Brain microvascular endothelial cell (primary cell): ENCODE data around the gene RHOD.

Experiments used
- DNase-seq: peaks from one replicate; pipeline ENCODE4 v3.0.0-alpha.2; 2020
- H3K27ac ChIP-seq: fragments of 250-450 bp; sonication (Bioruptor Pico); 2 replicates; pipeline ENCODE4 v1.5.1; 2020; ENCODE audit warnings: mild to moderate bottlenecking, moderate library complexity
- H3K27me3 ChIP-seq: fragments of 250-450 bp; sonication (Bioruptor Pico); replicated peaks from 2 replicates; pipeline ENCODE4 v1.5.1; 2020; ENCODE audit warnings: mild to moderate bottlenecking
- H3K36me3 ChIP-seq: fragments of 250-450 bp; sonication (Bioruptor Pico); replicated peaks from 2 replicates; pipeline ENCODE4 v1.5.1; 2020; ENCODE audit warnings: mild to moderate bottlenecking
- H3K4me3 ChIP-seq: 2 replicates; pipeline ENCODE4 v1.5.1; 2011; ENCODE audit warnings: low read depth, mild to moderate bottlenecking, control low read depth, low read length, moderate library complexity
- CTCF ChIP-seq: IDR thresholded peaks from 2 replicates; pipeline ENCODE4 v1.5.1; 2011; ENCODE audit warnings: low read depth, mild to moderate bottlenecking, moderate library complexity, low read length, control low read depth, inconsistent platforms; ENCODE audit errors: missing control alignments
- in situ Hi-C: cut with HindIII; loops from 2 replicates; pipeline ENCODE4 v1.10.0; 2017; ENCODE audit warnings: low sequenced_read_pairs, low pct_ligation_motif_present

Gene RHOD

GRCh38 chr11:67118181-67118766 is 61.6 kb downstream of the RHOD start:
- no peak for TF ChIP-seq CTCF
- DNase-seq, result no peak
- H3K36me3 ChIP-seq, result no peaks in the 10 kb centered on the region
- H3K27me3 ChIP-seq, result no peaks in the 10 kb centered on the region
- in situ Hi-C loops, result no loop called here
- H3K27ac ChIP-seq, result peak overlapping the region; percentile 91
- H3K4me3 ChIP-seq, result peak overlapping the region; percentile 50

DNA sequence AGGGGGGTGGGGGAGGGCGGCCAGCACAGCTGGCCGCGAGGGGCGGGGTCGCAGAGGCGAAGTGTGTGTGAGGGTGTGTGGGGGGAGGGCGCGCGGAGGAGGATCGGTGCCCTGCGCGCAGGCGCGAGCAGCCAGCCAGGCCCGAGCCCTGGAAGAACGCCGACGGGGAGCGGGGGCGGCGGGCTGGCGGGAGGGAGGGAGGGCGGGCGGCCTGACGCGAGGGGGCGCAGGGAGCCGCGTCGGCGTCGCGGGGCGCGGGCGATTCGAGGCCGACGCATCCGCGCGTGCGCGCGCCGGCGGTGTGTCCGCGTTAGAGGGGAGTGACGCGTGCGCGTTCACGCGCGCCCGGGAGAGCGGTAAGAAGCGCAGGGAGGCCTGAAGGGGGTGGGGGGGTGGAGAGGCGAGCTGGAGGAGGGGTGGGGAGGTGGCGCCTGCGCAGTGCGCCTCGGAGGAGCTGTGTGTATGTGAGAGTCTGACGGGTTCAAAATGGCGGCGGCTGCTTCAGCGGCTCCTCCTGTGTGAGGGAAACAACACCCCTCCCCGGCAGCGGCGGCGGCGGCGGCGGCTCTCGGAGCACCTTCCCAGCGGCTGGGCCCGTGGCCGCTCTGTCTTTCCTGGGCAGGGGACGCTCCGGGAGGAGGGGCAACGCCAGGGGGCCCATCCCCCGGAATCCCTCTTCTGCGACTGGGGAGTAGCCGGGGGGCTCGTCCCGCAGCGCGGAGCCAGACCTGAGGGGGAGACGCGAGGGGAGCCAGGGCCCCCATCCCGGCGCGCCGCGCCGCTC is 62.3 kb downstream of the RHOD start, which contains the start of gene KDM2A:
Gene KDM2A (plus strand): TSS at position 463 of the 784 bp plus-strand sequence. CDS start 2,054 bp downstream, outside the sequence.
- Histone ChIP-seq H3K27ac (peak within 1 kb of the TSS; percentile 91), H3K4me3 (peak within 1 kb of the TSS; percentile 90), H3K27me3 (no peaks in the 10 kb centered on the region), H3K36me3 (peaks cover 4% of the 10 kb centered on the region)
- peak; percentile 98 for DNase-seq
- in situ Hi-C loops, result no loop called here
- no peak for TF ChIP-seq CTCF

- peaks cover 4% of the 10 kb centered on the region for H3K36me3 ChIP-seq
- H3K27ac ChIP-seq, result peak overlapping the region; percentile 80
- in situ Hi-C loops, result no loop called here
- no peak for DNase-seq
- no peaks in the 10 kb centered on the region for H3K27me3 ChIP-seq
- H3K4me3 ChIP-seq, result peak overlapping the region; percentile 90
- TF ChIP-seq CTCF, result peak; percentile 9
Measured at GRCh38 chr11:67119585-67120391, 63.1 kb downstream of the RHOD start.

- Histone ChIP-seq H3K4me3 (peak overlapping the region; percentile 90), H3K27ac (peak overlapping the region; percentile 1), H3K27me3 (no peaks in the 10 kb centered on the region), H3K36me3 (peaks cover 4% of the 10 kb centered on the region)
- in situ Hi-C loops, result no loop called here
- TF ChIP-seq CTCF, result no peak
- DNase-seq, result no peak
Measured at GRCh38 chr11:67120456-67120855, 63.8 kb downstream of the RHOD start.

DNA sequence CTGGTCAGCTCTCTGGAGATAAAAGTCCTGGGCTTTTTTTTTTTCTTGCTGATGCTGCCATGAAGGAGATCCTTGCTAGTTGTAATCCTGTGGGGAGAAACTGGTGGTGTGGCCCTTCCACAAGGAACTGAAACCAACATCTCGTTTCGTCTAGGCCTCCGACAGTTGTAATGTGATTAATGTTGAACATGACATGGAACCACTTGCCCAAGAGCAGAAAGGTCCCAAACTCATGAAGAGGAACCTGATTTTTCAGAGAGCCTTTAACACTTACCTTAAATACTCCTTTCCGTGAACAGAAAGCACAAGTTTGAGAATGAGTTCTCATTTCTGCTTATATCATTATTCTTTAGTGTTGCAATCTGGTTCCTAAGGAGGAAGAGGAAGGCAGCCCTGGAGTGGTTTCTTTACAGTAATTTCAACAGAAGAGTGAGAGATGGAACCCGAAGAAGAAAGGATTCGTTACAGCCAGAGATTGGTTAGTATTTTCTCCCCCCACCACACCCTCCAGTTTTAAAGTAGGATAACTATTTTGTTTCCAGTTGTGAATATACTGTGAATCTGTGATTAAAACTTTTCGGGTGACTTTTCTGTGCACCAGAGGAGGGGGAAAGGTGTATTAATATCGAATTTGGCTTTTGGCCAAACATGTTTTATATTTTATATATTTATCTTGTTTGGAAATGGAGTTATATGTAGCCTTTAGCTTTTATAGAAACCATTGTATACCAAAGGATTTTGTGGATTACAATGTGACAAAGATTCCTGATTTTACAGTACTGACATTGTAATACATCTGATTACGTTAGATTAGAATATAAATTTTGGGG is 64.4 kb downstream of the RHOD start:
- peak overlapping the region; percentile 90 for H3K4me3 ChIP-seq
- peak overlapping the region; percentile 23 for H3K27ac ChIP-seq
- in situ Hi-C loops, result no loop called here
- TF ChIP-seq CTCF, result no peak
- peak; percentile 20 for DNase-seq
- H3K27me3 ChIP-seq, result no peaks in the 10 kb centered on the region
- H3K36me3 ChIP-seq, result peaks cover 4% of the 10 kb centered on the region
